Measurements from ENCODE around the gene GPR176. TPM values are rescaled to one million over a fixed set of nuclear protein-coding genes. Genes with fewer than 3 reads are reported as not detected.

GPR176 gene
- total RNA-seq, 5 donors from 2014 or later (not counting 1 experiment from before 2014, with no cell fraction given): 0.15 to 0.30 TPM; not detected in 3

GRCh38 chr15:39798382-39798781, 121.7 kb downstream of the GPR176 start:
- 94% methylated on average over 3 of the region's 6 CpGs for WGBS (ENCODE audit: insufficient coverage)
- Histone ChIP-seq H3K4me3 (ENCODE audit: control insufficient read depth in 1 of 2, extremely low read depth in 1 of 2, low read length in 1 of 2) (no peak overlapping the region), H3K27ac (ENCODE audit: low read length) (no peak overlapping the region), H3K36me3 (ENCODE audit: control insufficient read depth in 2 of 2, extremely low read depth in 1 of 2, insufficient read depth in 1 of 2, low read length in 1 of 2) (no peaks in the 10 kb centered on the region), H3K27me3 (replicated peaks in 1 of 2; ENCODE audit: control insufficient read depth in 2 of 2, extremely low read depth in 1 of 2, insufficient read depth in 2 of 2, low read length in 1 of 2) (peaks cover 0 to 34% of the 10 kb centered on the region in 2 experiments), H3K9me3 (no peaks in the 10 kb centered on the region), H3K4me1 (ENCODE audit: control insufficient read depth in 1 of 2, extremely low read depth in 1 of 2, insufficient read depth in 2 of 2, low read length in 2 of 2) (no peaks in the 10 kb centered on the region)
- POLR2A ChIA-PET: no interaction called here
- peaks cover 62 to 67% of the 10 kb centered on the region in 2 donors for H3K27me3 Mint-ChIP-seq
- no peak for ATAC-seq (replicated peaks in 1 of 4)
- H3K36me3 Mint-ChIP-seq: no peaks in the 10 kb centered on the region
- H3K9me3 Mint-ChIP-seq: no peaks in the 10 kb centered on the region
- H3K4me3 Mint-ChIP-seq: no peak overlapping the region
- no peaks in the 10 kb centered on the region for H3K4me1 Mint-ChIP-seq
- no peak for DNase-seq
- CTCF ChIA-PET: interaction anchor here in 1 of 2 donors (2.2 kb wide), 1 partner anchor 76 kb away, joined by 5 read pairs; no protein-coding TSS in a partner anchor
- H3K27ac Mint-ChIP-seq: no peak overlapping the region

GRCh38 chr15:39797407-39797806, 122.7 kb downstream of the GPR176 start:
- H3K4me3 ChIP-seq (ENCODE audit: control insufficient read depth in 1 of 2, extremely low read depth in 1 of 2, low read length in 1 of 2): no peak overlapping the region
- ChIA-PET POLR2A (no interaction called here), CTCF (interaction anchor here in 1 of 2 donors (1.2 to 2.2 kb wide), 2 partner anchors 41 to 77 kb away, joined by 4 to 5 read pairs; no protein-coding TSS in a partner anchor)
- H3K36me3 ChIP-seq (ENCODE audit: control insufficient read depth in 2 of 2, extremely low read depth in 1 of 2, insufficient read depth in 1 of 2, low read length in 1 of 2): no peaks in the 10 kb centered on the region
- Mint-ChIP-seq H3K9me3 (no peaks in the 10 kb centered on the region), H3K36me3 (no peaks in the 10 kb centered on the region), H3K4me1 (no peaks in the 10 kb centered on the region), H3K27me3 (peaks cover 62 to 65% of the 10 kb centered on the region in 2 donors), H3K27ac (no peak overlapping the region), H3K4me3 (no peak overlapping the region)
- H3K4me1 ChIP-seq (ENCODE audit: control insufficient read depth in 1 of 2, extremely low read depth in 1 of 2, insufficient read depth in 2 of 2, low read length in 2 of 2): no peaks in the 10 kb centered on the region
- WGBS (ENCODE audit: insufficient coverage): no CpG with 5 or more reads among the region's 6 CpGs
- no peaks in the 10 kb centered on the region for H3K9me3 ChIP-seq
- ATAC-seq (replicated peaks in 1 of 4): no peak
- H3K27me3 ChIP-seq (replicated peaks in 1 of 2; ENCODE audit: control insufficient read depth in 2 of 2, extremely low read depth in 1 of 2, insufficient read depth in 2 of 2, low read length in 1 of 2): peaks cover 0 to 32% of the 10 kb centered on the region in 2 experiments
- H3K27ac ChIP-seq (ENCODE audit: low read length): no peak overlapping the region
- DNase-seq: no peak

- DNase-seq (no peak), ATAC-seq (replicated peaks in 1 of 4) (no peak)
- H3K9me3 ChIP-seq: no peaks in the 10 kb centered on the region
- no peak overlapping the region for H3K27ac ChIP-seq (ENCODE audit: low read length)
- 100% methylated on average over 2 of the region's 5 CpGs for WGBS (ENCODE audit: insufficient coverage)
- no peaks in the 10 kb centered on the region for H3K9me3 Mint-ChIP-seq
- peaks cover 58 to 60% of the 10 kb centered on the region in 2 donors for H3K27me3 Mint-ChIP-seq
- H3K4me3 Mint-ChIP-seq: no peak overlapping the region
- no peaks in the 10 kb centered on the region for H3K4me1 ChIP-seq (ENCODE audit: control insufficient read depth in 1 of 2, extremely low read depth in 1 of 2, insufficient read depth in 2 of 2, low read length in 2 of 2)
- ChIA-PET CTCF (interaction anchor here in 1 of 2 donors (1.2 kb wide), 1 partner anchor 40 kb away, joined by 4 read pairs; no protein-coding TSS in a partner anchor), POLR2A (no interaction called here)
- H3K27ac Mint-ChIP-seq: no peak overlapping the region
- H3K4me1 Mint-ChIP-seq: no peaks in the 10 kb centered on the region
- H3K27me3 ChIP-seq (replicated peaks in 1 of 2; ENCODE audit: control insufficient read depth in 2 of 2, extremely low read depth in 1 of 2, insufficient read depth in 2 of 2, low read length in 1 of 2): peaks cover 0 to 27% of the 10 kb centered on the region in 2 experiments
- H3K36me3 Mint-ChIP-seq: no peaks in the 10 kb centered on the region
- H3K4me3 ChIP-seq (ENCODE audit: control insufficient read depth in 1 of 2, extremely low read depth in 1 of 2, low read length in 1 of 2): no peak overlapping the region
- H3K36me3 ChIP-seq (ENCODE audit: control insufficient read depth in 2 of 2, extremely low read depth in 1 of 2, insufficient read depth in 1 of 2, low read length in 1 of 2): no peaks in the 10 kb centered on the region
Measured at GRCh38 chr15:39796601-39797000, 123.5 kb downstream of the GPR176 start.

- H3K27me3 ChIP-seq (replicated peaks in 1 of 2; ENCODE audit: control insufficient read depth in 2 of 2, extremely low read depth in 1 of 2, insufficient read depth in 2 of 2, low read length in 1 of 2): peaks cover 0 to 21% of the 10 kb centered on the region in 2 experiments
- H3K36me3 ChIP-seq (ENCODE audit: control insufficient read depth in 2 of 2, extremely low read depth in 1 of 2, insufficient read depth in 1 of 2, low read length in 1 of 2): no peaks in the 10 kb centered on the region
- H3K9me3 Mint-ChIP-seq: no peaks in the 10 kb centered on the region
- 100% methylated on average over 1 of the region's 3 CpGs for WGBS (ENCODE audit: insufficient coverage)
- H3K4me1 Mint-ChIP-seq: no peaks in the 10 kb centered on the region
- ATAC-seq (replicated peaks in 1 of 4) (no peak), DNase-seq (no peak)
- no peaks in the 10 kb centered on the region for H3K36me3 Mint-ChIP-seq
- no peaks in the 10 kb centered on the region for H3K4me1 ChIP-seq (ENCODE audit: control insufficient read depth in 1 of 2, extremely low read depth in 1 of 2, insufficient read depth in 2 of 2, low read length in 2 of 2)
- H3K27ac Mint-ChIP-seq: no peak overlapping the region
- POLR2A ChIA-PET: no interaction called here
- H3K9me3 ChIP-seq: no peaks in the 10 kb centered on the region
- H3K27ac ChIP-seq (ENCODE audit: low read length): no peak overlapping the region
- CTCF ChIA-PET: no interaction called here
- no peak overlapping the region for H3K4me3 ChIP-seq (ENCODE audit: control insufficient read depth in 1 of 2, extremely low read depth in 1 of 2, low read length in 1 of 2)
- no peak overlapping the region for H3K4me3 Mint-ChIP-seq
- peaks cover 47 to 50% of the 10 kb centered on the region in 2 donors for H3K27me3 Mint-ChIP-seq
Measured at GRCh38 chr15:39795486-39795885, 124.6 kb downstream of the GPR176 start.

GRCh38 chr15:39794954-39795353, 125.1 kb downstream of the GPR176 start:
- ATAC-seq (replicated peaks in 1 of 4) (no peak), DNase-seq (no peak)
- H3K27ac Mint-ChIP-seq: no peak overlapping the region
- no peaks in the 10 kb centered on the region for H3K36me3 Mint-ChIP-seq
- ChIA-PET POLR2A (no interaction called here), CTCF (no interaction called here)
- Histone ChIP-seq H3K4me1 (ENCODE audit: control insufficient read depth in 1 of 2, extremely low read depth in 1 of 2, insufficient read depth in 2 of 2, low read length in 2 of 2) (no peaks in the 10 kb centered on the region), H3K4me3 (ENCODE audit: control insufficient read depth in 1 of 2, extremely low read depth in 1 of 2, low read length in 1 of 2) (no peak overlapping the region), H3K9me3 (no peaks in the 10 kb centered on the region), H3K27ac (ENCODE audit: low read length) (no peak overlapping the region), H3K27me3 (replicated peaks in 1 of 2; ENCODE audit: control insufficient read depth in 2 of 2, extremely low read depth in 1 of 2, insufficient read depth in 2 of 2, low read length in 1 of 2) (peaks cover 0 to 21% of the 10 kb centered on the region in 2 experiments), H3K36me3 (ENCODE audit: control insufficient read depth in 2 of 2, extremely low read depth in 1 of 2, insufficient read depth in 1 of 2, low read length in 1 of 2) (no peaks in the 10 kb centered on the region)
- H3K4me3 Mint-ChIP-seq: no peak overlapping the region
- H3K27me3 Mint-ChIP-seq: peaks cover 42 to 47% of the 10 kb centered on the region in 2 donors
- H3K4me1 Mint-ChIP-seq: no peaks in the 10 kb centered on the region
- WGBS (ENCODE audit: insufficient coverage): 100% methylated on average over 1 of the region's 3 CpGs
- H3K9me3 Mint-ChIP-seq: no peaks in the 10 kb centered on the region

GRCh38 chr15:39793923-39794322, 126.1 kb downstream of the GPR176 start:
- H3K27me3 Mint-ChIP-seq: peaks cover 38 to 40% of the 10 kb centered on the region in 2 donors
- no peaks in the 10 kb centered on the region for H3K9me3 Mint-ChIP-seq
- ChIA-PET CTCF (no interaction called here), POLR2A (interaction anchor here in 1 of 2 donors (0.6 kb wide), 1 partner anchor 1117 kb away, joined by 18 read pairs; no protein-coding TSS in a partner anchor)
- peaks cover 0 to 16% of the 10 kb centered on the region in 2 experiments for H3K27me3 ChIP-seq (replicated peaks in 1 of 2; ENCODE audit: control insufficient read depth in 2 of 2, extremely low read depth in 1 of 2, insufficient read depth in 2 of 2, low read length in 1 of 2)
- H3K4me3 Mint-ChIP-seq: no peak overlapping the region
- H3K4me1 Mint-ChIP-seq: no peaks in the 10 kb centered on the region
- no peaks in the 10 kb centered on the region for H3K36me3 Mint-ChIP-seq
- H3K27ac ChIP-seq (ENCODE audit: low read length): no peak overlapping the region
- H3K9me3 ChIP-seq: no peaks in the 10 kb centered on the region
- H3K4me3 ChIP-seq (ENCODE audit: control insufficient read depth in 1 of 2, extremely low read depth in 1 of 2, low read length in 1 of 2): no peak overlapping the region
- no CpG with 5 or more reads among the region's 4 CpGs for WGBS (ENCODE audit: insufficient coverage)
- DNase-seq (no peak), ATAC-seq (replicated peaks in 1 of 4) (no peak)
- H3K4me1 ChIP-seq (ENCODE audit: control insufficient read depth in 1 of 2, extremely low read depth in 1 of 2, insufficient read depth in 2 of 2, low read length in 2 of 2): no peaks in the 10 kb centered on the region
- H3K36me3 ChIP-seq (ENCODE audit: control insufficient read depth in 2 of 2, extremely low read depth in 1 of 2, insufficient read depth in 1 of 2, low read length in 1 of 2): no peaks in the 10 kb centered on the region
- H3K27ac Mint-ChIP-seq: no peak overlapping the region

Data from T-cell (primary cell).